SK-N-SH (cell line): Measurements from ENCODE around the gene SAMD8. TPM values are rescaled to one million over a fixed set of nuclear protein-coding genes. Genes with fewer than 3 reads are reported as not detected.
A peak's percentile ranks its signal among the peaks of the same experiment; 100 is the strongest.

ENCODE experiments used
- CTCF ChIA-PET: fragments of 300-600, 350-600 bp; formaldehyde crosslinking; extraction: SDS; loops from one replicate; lab custom pipeline; 2021; lab: Yijun Ruan, JAX
- POLR2A ChIA-PET: fragments of 350-600 bp; sonication (Branson Sonifier 250); formaldehyde crosslinking; extraction: SDS; loops from one replicate; lab custom pipeline; 2020; ENCODE audit warnings: antibody characterized with exemption, inconsistent platforms; lab: Yijun Ruan, JAX
- DNase-seq: peaks from one replicate; pipeline ENCODE4 v3.0.0; 2012
- H2AFZ ChIP-seq: fragments of 200-600 bp; sonication (generic); 2 replicates; pipeline ENCODE4 v1.8.1; 2016; ENCODE audit warnings: antibody characterized with exemption, mild to moderate bottlenecking, low read depth
- H3F3A ChIP-seq: fragments of 200-600 bp; sonication (generic); replicated peaks from 2 replicates; pipeline ENCODE3; 2016; ENCODE audit warnings: antibody characterized with exemption, mild to moderate bottlenecking; ENCODE audit not compliant: insufficient read depth
- H3K27ac ChIP-seq, 2 experiments: fragments of 200-500 bp in 1 of 2; fragments of 200-600 bp in 1 of 2; sonication (Bioruptor generic) in 1 of 2; sonication (generic), shearing (Covaris generic) in 1 of 2; 2 replicates each; pipeline versions ENCODE4 v1.5.1 to v1.6.1; 2014 to 2016; ENCODE audit warnings: low read depth in 2 of 2, inconsistent platforms in 1 of 2, low read length in 1 of 2, mild to moderate bottlenecking in 1 of 2, mixed read lengths in 1 of 2
- H3K27me3 ChIP-seq: fragments of 200-600 bp; sonication (generic), shearing (Covaris generic); 2 replicates; pipeline ENCODE4 v1.6.1; 2016; ENCODE audit warnings: mixed run types; ENCODE audit not compliant: insufficient read depth
- H3K36me3 ChIP-seq, 2 experiments: fragments of 200-500 bp in 1 of 2; fragments of 200-600 bp in 1 of 2; sonication (Bioruptor generic) in 1 of 2; sonication (generic) in 1 of 2; replicated peaks in 1 of 2; 2 replicates each; pipeline versions ENCODE3 to v1.5.1; 2014 to 2016; ENCODE audit warnings: low read length in 1 of 2, mild to moderate bottlenecking in 1 of 2; ENCODE audit not compliant: insufficient read depth in 2 of 2, control insufficient read depth in 1 of 2
- H3K4me1 ChIP-seq, 2 experiments: fragments of 200-500 bp in 1 of 2; fragments of 200-600 bp in 1 of 2; sonication (Bioruptor generic) in 1 of 2; sonication (generic), shearing (Covaris generic) in 1 of 2; 2 replicates each; pipeline versions ENCODE4 v1.5.1 to v1.6.1; 2014 to 2016; ENCODE audit warnings: low read depth in 1 of 2, low read length in 1 of 2, mixed run types in 1 of 2; ENCODE audit not compliant: insufficient read depth in 2 of 2, control insufficient read depth in 1 of 2
- H3K4me2 ChIP-seq: fragments of 200-600 bp; sonication (generic), shearing (Covaris generic); 2 replicates; pipeline ENCODE4 v1.6.1; 2017; ENCODE audit warnings: mixed run types
- H3K4me3 ChIP-seq, 2 experiments: fragments of 200-500 bp in 1 of 2; fragments of 200-600 bp in 1 of 2; sonication (Bioruptor generic) in 1 of 2; sonication (generic), shearing (Covaris generic) in 1 of 2; 2 replicates each; pipeline versions ENCODE4 v1.5.1 to v1.8.1; 2014 to 2016; ENCODE audit warnings: low read depth in 2 of 2, inconsistent platforms in 1 of 2, low read length in 1 of 2, mild to moderate bottlenecking in 1 of 2, mixed read lengths in 1 of 2, moderate library complexity in 1 of 2
- H3K79me2 ChIP-seq: fragments of 200-600 bp; sonication (generic); 2 replicates; pipeline ENCODE4 v1.8.1; 2017; ENCODE audit warnings: mild to moderate bottlenecking; ENCODE audit not compliant: insufficient read depth
- H3K9ac ChIP-seq: fragments of 200-600 bp; sonication (generic); 2 replicates; pipeline ENCODE4 v1.6.1; 2017; ENCODE audit warnings: mixed run types
- H3K9me2 ChIP-seq: fragments of 200-600 bp; sonication (generic); 2 replicates; pipeline ENCODE4 v1.6.1; 2017; ENCODE audit warnings: mixed run types
- H3K9me3 ChIP-seq: fragments of 200-600 bp; sonication (generic); 2 replicates; pipeline ENCODE4 v1.6.1; 2017; ENCODE audit warnings: mixed run types, mild to moderate bottlenecking, moderate library complexity
- H4K20me1 ChIP-seq: fragments of 200-600 bp; sonication (generic); 2 replicates; pipeline ENCODE4 v1.6.1; 2017; ENCODE audit warnings: mild to moderate bottlenecking, mixed run types; ENCODE audit not compliant: insufficient read depth
- CTCF ChIP-seq: fragments of 200-600 bp; sonication (generic); IDR thresholded peaks from 2 replicates; pipeline ENCODE4 v1.6.1; 2017; ENCODE audit warnings: antibody characterized with exemption, mild to moderate bottlenecking, moderate library complexity
- NFIC ChIP-seq: IDR thresholded peaks from 2 replicates; pipeline ENCODE4 v1.4.0; 2012; ENCODE audit warnings: borderline replicate concordance
- POLR2AphosphoS5 ChIP-seq: IDR thresholded peaks from 2 replicates; pipeline ENCODE4 v1.6.1; 2012; ENCODE audit warnings: low read depth, low read length
- RAD21 ChIP-seq: IDR thresholded peaks from 2 replicates; pipeline ENCODE4 v1.6.1; 2012; ENCODE audit warnings: mild to moderate bottlenecking, low read length
- RCOR1 ChIP-seq: fragments of 150-350 bp; IDR thresholded peaks from 2 replicates; pipeline ENCODE4 v1.6.1; 2017; ENCODE audit warnings: antibody characterized with exemption, low read length
- REST ChIP-seq: IDR thresholded peaks from 2 replicates; pipeline ENCODE4 v1.6.1; 2012; ENCODE audit warnings: mild to moderate bottlenecking, low read depth, low read length, moderate library complexity
- RFX5 ChIP-seq: IDR thresholded peaks from 2 replicates; pipeline ENCODE4 v1.6.1; 2012; ENCODE audit warnings: mild to moderate bottlenecking, improper control_type of control experiment, low read length
- SMC3 ChIP-seq: IDR thresholded peaks from 2 replicates; pipeline ENCODE4 v1.6.1; 2012; ENCODE audit warnings: low read depth, low read length, improper control_type of control experiment
- USF2 ChIP-seq: fragments of 150-350 bp; IDR thresholded peaks from 2 replicates; pipeline ENCODE4 v1.6.1; 2017; ENCODE audit warnings: antibody characterized with exemption, low read length, low read depth, borderline replicate concordance
- ZBTB33 ChIP-seq: IDR thresholded peaks from 2 replicates; pipeline ENCODE4 v1.4.0; 2012; ENCODE audit warnings: low read depth, borderline replicate concordance
- WGBS: methylation state at CpG from one replicate; pipeline ENCODE4 v1.1.6; 2017; ENCODE audit warnings: low lambda C conversion rate; 5-methylcytosine and 5-hydroxymethylcytosine counted together
- polyA plus RNA-seq, 3 experiments: library from polyadenylated mRNA; depleted of rRNA; stranded (reverse); fragments of >200 nt; gene quantifications; 2 replicates each; pipeline ENCODE4 v1.2.3, GENCODE V29; 2012

Gene SAMD8
- polyA plus RNA-seq, 1 of the 3 experiments (the other 2 are of a cell fraction): 9.7 TPM

- Histone ChIP-seq H4K20me1 (peaks cover 14% of the 10 kb centered on the region), H3K9ac (no peak overlapping the region), H3K36me3 (peaks cover 0 to 3% of the 10 kb centered on the region in 2 experiments), H3K4me3 (no peak overlapping the region), H3F3A (peaks cover 32% of the 10 kb centered on the region), H2AFZ (no peak overlapping the region)
- 70% methylated on average over 10 of the region's 10 CpGs for WGBS
- peak; percentile 83 for DNase-seq
- POLR2A ChIA-PET: no interaction called here
- peak; percentile 38; the same call in 1 of the 2 replicates for TF ChIP-seq SMC3
- peak; percentile 59 for TF ChIP-seq RAD21
- no peak for TF ChIP-seq RCOR1
- TF ChIP-seq RFX5: no peak
- TF ChIP-seq ZBTB33: no peak
- no peak for TF ChIP-seq REST
- TF ChIP-seq CTCF: peak; percentile 61
- TF ChIP-seq, all 33 proteins: peak for 3
- H3K9me3 ChIP-seq: no peaks in the 10 kb centered on the region
- CTCF ChIA-PET: interaction anchor here (0.6 to 6.4 kb wide), 13 partner anchors 8 to 882 kb away, joined by 3 to 36 read pairs (median 3); partner anchors contain the start of gene COMTD1
- no peaks in the 10 kb centered on the region for H3K9me2 ChIP-seq
- no peak overlapping the region for H3K27ac ChIP-seq
- peaks cover 5 to 8% of the 10 kb centered on the region in 2 experiments; a peak in 3 of 4 replicates for H3K4me1 ChIP-seq
- H3K79me2 ChIP-seq: peaks cover 20% of the 10 kb centered on the region
- no peaks in the 10 kb centered on the region for H3K27me3 ChIP-seq
- no peak overlapping the region for H3K4me2 ChIP-seq
These were observed 2.6 kb upstream of the SAMD8 start for GRCh38 chr10:75108684-75109458.

- H3K27ac ChIP-seq: no peak overlapping the region
- whole genome bisulfite sequencing: 100% methylated on average over 1 of the region's 1 CpG
- CTCF ChIA-PET: interaction anchor here (0.7 to 6.4 kb wide), 9 partner anchors 9 to 866 kb away, joined by 3 to 36 read pairs (median 4); partner anchors contain the start of gene COMTD1
These were observed 2.0 kb upstream of the SAMD8 start for GRCh38 chr10:75109459-75109778.

More at GRCh38 chr10:75109459-75109778, 2.0 kb upstream of the SAMD8 start:
- H3K27me3 ChIP-seq: no peaks in the 10 kb centered on the region
- H3K9me2 ChIP-seq: no peaks in the 10 kb centered on the region
- no peak overlapping the region for H3K9ac ChIP-seq
- no peaks in the 10 kb centered on the region for H3K9me3 ChIP-seq
- POLR2A ChIA-PET: no interaction called here
- no peak for DNase-seq
- H3F3A ChIP-seq: peaks cover 32% of the 10 kb centered on the region
- H3K79me2 ChIP-seq: peaks cover 25% of the 10 kb centered on the region
- H3K4me1 ChIP-seq: peaks cover 5 to 8% of the 10 kb centered on the region in 2 experiments; a peak in 3 of 4 replicates
- peaks cover 0 to 3% of the 10 kb centered on the region in 2 experiments for H3K36me3 ChIP-seq
- no peak overlapping the region for H3K4me2 ChIP-seq
- TF ChIP-seq POLR2AphosphoS5: no peak
- TF ChIP-seq NFIC: no peak
- no peak for TF ChIP-seq USF2
- H4K20me1 ChIP-seq: peaks cover 19% of the 10 kb centered on the region
- H2AFZ ChIP-seq: no peak overlapping the region
- H3K4me3 ChIP-seq: no peak overlapping the region
